ENCODE results near the gene TLCD3B.

DNA sequence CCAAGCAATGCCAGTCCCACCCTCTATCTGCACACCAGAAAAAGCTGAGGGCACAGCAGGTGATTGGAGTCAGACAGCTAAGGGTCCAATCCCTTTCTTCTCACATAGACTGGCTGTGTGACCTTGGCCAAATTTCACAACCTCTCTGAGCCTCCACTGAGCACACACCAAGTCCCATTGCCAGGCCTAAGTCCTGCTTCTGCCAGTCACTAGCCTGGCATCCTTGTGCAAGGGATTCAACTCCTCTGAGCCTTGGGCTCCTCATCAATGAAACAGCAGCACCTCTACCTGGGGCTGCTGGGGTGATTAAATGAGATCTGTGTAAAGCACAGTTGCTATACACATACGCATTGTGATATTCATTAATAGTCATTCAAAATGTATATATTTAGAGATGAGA, 15.5 kb upstream of the TLCD3B start:
- TF ChIP-seq CTCF (IDR thresholded peaks at IDR 0.05) (no peak), POLR2A (IDR thresholded peaks at IDR 0.05) (no peak), POLR2AphosphoS5 (IDR thresholded peaks at IDR 0.05) (no peak)
